ENCODE measurements around the gene MYCL. TPM values are rescaled to one million over a fixed set of nuclear protein-coding genes. Genes with fewer than 3 reads are reported as not detected.
A peak's percentile ranks its signal among the peaks of the same experiment; 100 is the strongest.

The MYCL gene
- total RNA-seq, 4 donors from 2014 or later, result 0.13 to 0.92 (median 0.66) TPM

DNA sequence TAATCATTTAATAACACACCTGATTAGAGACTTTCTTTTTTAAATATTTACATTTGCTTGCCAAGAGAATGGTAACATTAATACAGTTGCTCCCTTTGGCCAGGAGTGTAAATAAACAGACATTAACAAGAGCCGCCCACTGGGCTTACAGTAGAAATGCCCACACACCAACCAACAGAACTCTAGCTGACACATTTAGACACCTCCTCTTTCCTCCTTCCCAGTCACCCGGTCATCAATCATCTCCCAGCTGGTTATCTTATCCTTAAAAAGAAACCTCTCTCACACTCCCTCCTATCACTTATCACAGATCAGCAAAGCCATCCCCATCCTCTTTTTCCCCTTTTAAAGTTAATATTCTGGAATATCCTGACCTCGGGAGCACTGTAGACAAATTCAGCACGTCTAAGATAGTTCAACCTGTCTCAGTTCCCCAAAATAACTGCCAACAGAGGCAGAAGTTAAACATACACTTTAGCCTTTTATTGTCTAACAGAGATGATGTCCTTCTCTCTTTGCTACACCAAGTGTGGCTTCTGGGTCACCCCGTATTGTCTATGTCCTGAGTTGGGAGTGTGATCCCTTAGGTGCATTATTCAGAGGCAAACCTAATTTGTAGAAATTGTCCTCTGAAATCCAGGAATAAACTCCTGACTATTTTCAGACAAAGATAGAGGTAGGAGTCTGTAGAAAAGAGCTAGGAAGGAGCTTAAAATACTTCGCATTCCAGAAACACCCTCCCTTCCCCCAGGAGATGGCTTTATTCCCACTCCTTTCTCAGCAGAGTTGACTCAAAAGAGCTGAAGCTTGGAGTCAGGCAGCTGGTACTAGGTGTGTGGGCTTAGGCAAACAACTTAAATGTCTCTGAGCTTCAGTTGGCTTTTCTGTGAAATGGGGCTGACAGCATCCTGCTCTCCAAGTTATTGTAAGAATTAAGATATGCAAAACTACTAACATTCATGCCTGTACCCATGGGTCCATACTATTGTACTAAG is 8.8 kb downstream of the MYCL start:
- no peak for TF ChIP-seq POLR2A (IDR thresholded peaks at IDR 0.05; ENCODE audit: low read depth)
- TF ChIP-seq POLR2AphosphoS5 (IDR thresholded peaks at IDR 0.05), result peak in 1 of 2 donors; percentile 19
- WGBS, result 24% methylated on average over 6 of the region's 6 CpGs
- Histone ChIP-seq H3K4me1 (peaks cover 11 to 23% (median 22%) of the 10 kb centered on the region in 4 donors), H3K36me3 (no peaks in the 10 kb centered on the region), H3K27me3 (no peaks in the 10 kb centered on the region), H3K9me3 (no peaks in the 10 kb centered on the region), H3K27ac (replicated peaks in 1 of 4) (peak overlapping the region; percentile 24 to 68 (median 37)), H3K4me3 (no peak overlapping the region)
- intact Hi-C loops (cut with DNase I), result no loop called here
- no peak for DNase-seq (ENCODE audit: extremely low spot score)

- 100% methylated on average over 1 of the region's 1 CpG for WGBS
- TF ChIP-seq POLR2A (IDR thresholded peaks at IDR 0.05; ENCODE audit: low read depth) (no peak), EP300 (IDR thresholded peaks at IDR 0.05) (no peak), POLR2AphosphoS5 (IDR thresholded peaks at IDR 0.05) (no peak)
- TF ChIP-seq, protein P1, sequence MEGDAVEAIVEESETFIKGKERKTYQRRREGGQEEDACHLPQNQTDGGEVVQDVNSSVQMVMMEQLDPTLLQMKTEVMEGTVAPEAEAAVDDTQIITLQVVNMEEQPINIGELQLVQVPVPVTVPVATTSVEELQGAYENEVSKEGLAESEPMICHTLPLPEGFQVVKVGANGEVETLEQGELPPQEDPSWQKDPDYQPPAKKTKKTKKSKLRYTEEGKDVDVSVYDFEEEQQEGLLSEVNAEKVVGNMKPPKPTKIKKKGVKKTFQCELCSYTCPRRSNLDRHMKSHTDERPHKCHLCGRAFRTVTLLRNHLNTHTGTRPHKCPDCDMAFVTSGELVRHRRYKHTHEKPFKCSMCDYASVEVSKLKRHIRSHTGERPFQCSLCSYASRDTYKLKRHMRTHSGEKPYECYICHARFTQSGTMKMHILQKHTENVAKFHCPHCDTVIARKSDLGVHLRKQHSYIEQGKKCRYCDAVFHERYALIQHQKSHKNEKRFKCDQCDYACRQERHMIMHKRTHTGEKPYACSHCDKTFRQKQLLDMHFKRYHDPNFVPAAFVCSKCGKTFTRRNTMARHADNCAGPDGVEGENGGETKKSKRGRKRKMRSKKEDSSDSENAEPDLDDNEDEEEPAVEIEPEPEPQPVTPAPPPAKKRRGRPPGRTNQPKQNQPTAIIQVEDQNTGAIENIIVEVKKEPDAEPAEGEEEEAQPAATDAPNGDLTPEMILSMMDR (IDR thresholded peaks at IDR 0.05), result no peak
Observed at GRCh38 chr1:39890880-39891279, 10.8 kb downstream of the MYCL start.

DNA sequence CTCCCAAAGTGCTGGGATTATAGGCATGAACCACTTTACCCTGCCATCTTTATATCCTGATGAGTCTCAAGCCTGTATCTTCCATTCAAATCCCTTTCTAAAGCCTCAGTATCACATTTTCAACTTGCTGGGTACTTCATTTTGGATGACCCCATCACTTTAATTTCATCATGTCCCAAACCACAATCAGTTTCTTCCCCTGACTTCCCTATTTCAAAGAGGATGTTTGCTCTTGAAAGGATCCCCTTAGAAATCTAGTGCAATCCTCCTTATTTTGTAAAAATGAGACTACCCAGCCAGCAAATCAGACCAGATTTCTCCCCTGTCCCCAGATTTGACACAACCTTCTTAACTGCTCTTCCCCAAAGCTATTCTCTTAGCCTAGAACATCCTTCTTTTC is 11.4 kb downstream of the MYCL start:
- no peaks in the 10 kb centered on the region for H3K9me3 ChIP-seq
- H3K36me3 ChIP-seq, result no peaks in the 10 kb centered on the region
- no peak for DNase-seq (ENCODE audit: extremely low spot score)
- intact Hi-C loops (cut with DNase I), result no loop called here
- no peak overlapping the region for H3K27ac ChIP-seq (replicated peaks in 1 of 4)
- TF ChIP-seq POLR2A (IDR thresholded peaks at IDR 0.05; ENCODE audit: low read depth), result no peak
- TF ChIP-seq EP300 (IDR thresholded peaks at IDR 0.05), result no peak
- no peak overlapping the region for H3K4me3 ChIP-seq
- H3K4me1 ChIP-seq, result peaks cover 11 to 22% (median 21%) of the 10 kb centered on the region in 4 donors
- no peaks in the 10 kb centered on the region for H3K27me3 ChIP-seq

More at GRCh38 chr1:39890880-39891279, 10.8 kb downstream of the MYCL start:
- Histone ChIP-seq H3K4me1 (peaks cover 11 to 23% (median 22%) of the 10 kb centered on the region in 4 donors), H3K36me3 (no peaks in the 10 kb centered on the region), H3K27me3 (no peaks in the 10 kb centered on the region), H3K27ac (replicated peaks in 1 of 4) (no peak overlapping the region), H3K9me3 (no peaks in the 10 kb centered on the region), H3K4me3 (no peak overlapping the region)
- intact Hi-C loops (cut with DNase I), result no loop called here
- DNase-seq (ENCODE audit: extremely low spot score), result no peak

DNA sequence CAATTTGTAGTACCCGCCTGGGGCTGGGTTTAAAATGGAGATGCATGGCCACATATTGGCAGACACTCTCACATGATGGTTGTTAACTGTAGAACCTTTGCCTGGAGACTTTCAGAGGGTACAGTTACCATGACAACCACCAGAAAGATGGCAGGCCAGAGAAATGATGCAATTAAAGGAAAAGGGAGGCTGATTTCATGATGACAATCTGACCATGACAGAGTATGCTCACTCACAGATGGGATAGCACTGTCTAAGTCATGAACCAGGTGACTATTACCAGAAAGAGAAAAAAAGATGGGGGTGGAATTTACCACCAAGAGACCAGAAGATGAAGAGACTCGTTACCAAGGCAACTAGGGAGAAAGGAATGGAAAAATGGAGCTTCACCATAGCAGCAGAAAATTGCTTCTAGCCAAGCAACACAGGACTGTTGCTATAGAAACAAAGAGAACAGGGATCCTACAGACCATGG is 14.9 kb downstream of the MYCL start:
- no peaks in the 10 kb centered on the region for H3K36me3 ChIP-seq
- no peaks in the 10 kb centered on the region for H3K27me3 ChIP-seq
- no peak for DNase-seq (ENCODE audit: extremely low spot score)
- no peaks in the 10 kb centered on the region for H3K9me3 ChIP-seq
- H3K4me1 ChIP-seq, result peaks cover 9 to 17% (median 16%) of the 10 kb centered on the region in 4 donors
- intact Hi-C loops (cut with DNase I), result no loop called here
- no peak overlapping the region for H3K27ac ChIP-seq (replicated peaks in 1 of 4)
- H3K4me3 ChIP-seq, result no peak overlapping the region
- no peak for TF ChIP-seq EP300 (IDR thresholded peaks at IDR 0.05)
- no peak for TF ChIP-seq POLR2A (IDR thresholded peaks at IDR 0.05; ENCODE audit: low read depth)
- TF ChIP-seq POLR2AphosphoS5 (IDR thresholded peaks at IDR 0.05), result no peak
- TF ChIP-seq, protein P1 (IDR thresholded peaks at IDR 0.05), result no peak
- 84% methylated on average over 2 of the region's 2 CpGs for WGBS

GRCh38 chr1:39885516-39885915 is 16.2 kb downstream of the MYCL start:
- WGBS, result 92% methylated on average over 5 of the region's 5 CpGs
- no peak overlapping the region for H3K4me3 ChIP-seq
- H3K27ac ChIP-seq (replicated peaks in 1 of 4), result no peak overlapping the region
- DNase-seq (ENCODE audit: extremely low spot score), result no peak
- H3K4me1 ChIP-seq, result peaks cover 16 to 29% (median 29%) of the 10 kb centered on the region in 4 donors
- intact Hi-C loops (cut with DNase I), result no loop called here
- no peaks in the 10 kb centered on the region for H3K27me3 ChIP-seq
- TF ChIP-seq, protein P1 (IDR thresholded peaks at IDR 0.05), result no peak
- no peak for TF ChIP-seq EP300 (IDR thresholded peaks at IDR 0.05)
- TF ChIP-seq POLR2AphosphoS5 (IDR thresholded peaks at IDR 0.05), result no peak
- no peaks in the 10 kb centered on the region for H3K36me3 ChIP-seq
- no peaks in the 10 kb centered on the region for H3K9me3 ChIP-seq

All from esophagus muscularis mucosa (tissue), 4 donors.